Stimulated activated CD4-positive, alpha-beta T cell treated with anti-CD3 and anti-CD28 coated beads, Interleukin-2, amount 100 ng/mL, for 4 hours (primary cell): ENCODE measurements around the gene FAM186B.
"Not testable (repeated sequence)": the region's sequence is repeated elsewhere in the genome, so short reads cannot be mapped to it uniquely, and the experiment has no call there.

ENCODE experiments used
- DNase-seq: peaks from one replicate; pipeline ENCODE4 v3.0.0-alpha.2; 2020; ENCODE audit warnings: low read depth

The FAM186B gene

GRCh38 chr12:49635656-49636055 is 30.2 kb upstream of the FAM186B start:
- DNase-seq: no peak

GRCh38 chr12:49635036-49635435 is 29.6 kb upstream of the FAM186B start:
- DNase-seq: no peak

- DNase-seq: no peak
Measured at GRCh38 chr12:49633703-49634345, 28.4 kb upstream of the FAM186B start.

- DNase-seq: no peak
Measured at GRCh38 chr12:49632986-49633702, 27.7 kb upstream of the FAM186B start.

GRCh38 chr12:49632401-49632800 is 27.0 kb upstream of the FAM186B start:
- DNase-seq: no peak

- no peak for DNase-seq
Measured at GRCh38 chr12:49631336-49631907, 26.0 kb upstream of the FAM186B start.

GRCh38 chr12:49627752-49628360 is 22.4 kb upstream of the FAM186B start:
- DNase-seq: no peak

GRCh38 chr12:49626836-49627235 is 21.4 kb upstream of the FAM186B start:
- DNase-seq: no peak

- peak; percentile 21 for DNase-seq
Measured at GRCh38 chr12:49626169-49626835, 20.9 kb upstream of the FAM186B start.

- DNase-seq: no peak
Measured at GRCh38 chr12:49624921-49625577, 19.6 kb upstream of the FAM186B start.

- DNase-seq: peak; percentile 80
Measured at GRCh38 chr12:49623142-49623904, 17.9 kb upstream of the FAM186B start, which contains the start of gene PRPF40B. Gene PRPF40B (plus strand): TSS chr12:49623561. CDS start chr12:49623591, 30 bp downstream.

GRCh38 chr12:49622501-49623141 is 17.2 kb upstream of the FAM186B start:
- DNase-seq: peak; percentile 31

- no peak for DNase-seq
Measured at GRCh38 chr12:49621651-49622500, 16.4 kb upstream of the FAM186B start.

- no peak for DNase-seq
Measured at GRCh38 chr12:49619286-49619685, 13.8 kb upstream of the FAM186B start.

- DNase-seq: no peak
Measured at GRCh38 chr12:49618576-49618975, 13.1 kb upstream of the FAM186B start.

GRCh38 chr12:49616533-49617219 is 11.2 kb upstream of the FAM186B start:
- DNase-seq: no peak

GRCh38 chr12:49615725-49616124 is 10.3 kb upstream of the FAM186B start:
- DNase-seq: no peak

GRCh38 chr12:49612210-49612609 is 6.8 kb upstream of the FAM186B start:
- no peak for DNase-seq

GRCh38 chr12:49610785-49611184 is 5.3 kb upstream of the FAM186B start:
- not testable (repeated sequence) for DNase-seq
